Stimulated activated CD4-positive, alpha-beta T cell treated with anti-CD3 and anti-CD28 coated beads, Interleukin-1b, Interleukin-23, amount 100 ng/mL, for 1 hour (primary cell): ENCODE results near the gene ZNF407.
"Not testable (repeated sequence)": the region's sequence is repeated elsewhere in the genome, so short reads cannot be mapped to it uniquely, and the experiment has no call there.

Experiments used
- DNase-seq, 2 donors: peaks; one replicate each; pipeline ENCODE4 v3.0.0-alpha.2; 2020; ENCODE audit warnings: low read depth in 2 of 2

The ZNF407 gene

DNA sequence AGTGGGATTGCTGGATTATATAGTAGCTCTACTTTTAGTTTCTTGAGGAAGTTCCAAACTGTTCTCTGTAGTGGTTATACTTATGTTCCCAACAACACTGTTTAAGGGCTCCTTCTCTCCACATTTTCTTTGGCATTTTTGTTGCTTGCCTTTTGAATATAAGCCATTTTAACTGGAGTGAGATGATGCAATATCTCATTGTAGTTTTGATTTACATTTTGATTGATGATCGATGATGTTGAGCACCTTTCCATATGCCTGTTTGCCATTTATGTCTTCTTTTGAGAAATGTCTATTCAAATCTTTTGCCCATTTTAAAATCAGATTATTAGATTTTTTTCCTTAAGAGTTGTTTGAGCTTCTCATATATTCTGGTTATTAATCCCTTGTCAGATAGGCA is 368.0 kb downstream of the ZNF407 start:
- no peak for DNase-seq

DNA sequence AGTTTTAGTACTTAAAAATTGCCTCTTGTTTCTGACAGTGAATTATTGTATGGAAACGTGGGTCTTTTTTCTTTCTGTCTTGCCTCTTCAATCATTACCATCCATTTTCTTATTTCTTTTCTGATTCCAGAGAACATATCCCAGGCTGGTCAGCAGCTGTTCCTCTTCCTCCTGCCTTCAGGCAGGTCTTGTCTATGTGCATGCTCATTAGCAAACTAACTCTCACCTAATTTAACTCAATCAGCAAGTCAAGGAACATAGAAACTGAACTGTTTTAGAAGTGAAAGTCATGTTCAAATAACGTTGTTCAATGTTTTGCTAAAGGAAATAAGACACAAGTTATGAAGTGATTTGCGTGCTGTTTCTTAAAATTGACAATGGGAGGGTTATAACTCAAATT is 369.8 kb downstream of the ZNF407 start:
- DNase-seq: no peak

DNA sequence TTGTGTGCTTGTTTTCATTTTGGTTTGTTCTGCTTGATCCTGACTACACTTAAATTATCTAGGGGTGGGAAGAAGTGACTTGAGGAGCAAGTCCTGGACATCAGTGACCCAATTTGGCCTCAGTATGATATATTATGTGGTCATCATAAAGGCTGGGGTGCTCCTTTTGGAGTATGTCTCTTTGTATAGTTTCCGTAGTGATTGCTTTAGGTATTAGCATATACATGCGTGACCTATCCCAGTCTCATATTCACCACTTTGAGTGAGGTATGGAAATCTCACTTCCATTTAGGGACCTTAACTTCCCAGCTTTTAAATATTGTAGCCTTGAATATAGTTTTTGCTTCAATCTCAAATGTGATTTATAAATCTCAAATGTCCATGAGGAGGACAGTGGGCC is 370.3 kb downstream of the ZNF407 start:
- no peak for DNase-seq

GRCh38 chr18:74971358-74971757 is 373.7 kb downstream of the ZNF407 start:
- DNase-seq: not testable (repeated sequence)

GRCh38 chr18:74971776-74972175 is 374.1 kb downstream of the ZNF407 start:
- not testable (repeated sequence) for DNase-seq

- no peak for DNase-seq
Observed at GRCh38 chr18:74972354-74972753, 374.7 kb downstream of the ZNF407 start.

DNA sequence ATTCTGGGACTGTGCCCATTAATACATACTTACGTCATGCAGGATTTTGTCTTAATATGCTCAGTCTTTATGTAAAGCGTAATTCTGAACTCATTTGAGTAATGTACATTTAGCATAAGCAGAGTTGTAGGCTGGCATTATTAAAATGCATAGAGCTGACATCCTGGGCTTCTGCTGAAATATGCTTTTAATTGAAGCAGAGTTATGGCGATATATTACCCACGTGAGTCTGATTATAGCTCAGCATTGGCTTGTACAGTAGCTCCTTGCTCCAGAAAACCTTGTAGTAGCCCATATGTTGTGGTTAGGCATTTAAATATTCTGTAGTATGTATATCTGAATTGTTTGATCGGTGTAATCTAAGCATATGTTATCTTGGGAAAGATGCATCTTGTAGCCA is 377.3 kb downstream of the ZNF407 start:
- no peak for DNase-seq

- no peak for DNase-seq
Observed at GRCh38 chr18:74976331-74976909, 378.8 kb downstream of the ZNF407 start.

GRCh38 chr18:74977041-74977440 is 379.4 kb downstream of the ZNF407 start:
- DNase-seq: no peak

- no peak for DNase-seq
Observed at GRCh38 chr18:74980669-74981068, 383.0 kb downstream of the ZNF407 start.

GRCh38 chr18:74981476-74981875 is 383.8 kb downstream of the ZNF407 start:
- no peak for DNase-seq

GRCh38 chr18:74982946-74983635 is 385.4 kb downstream of the ZNF407 start:
- DNase-seq: no peak

DNA sequence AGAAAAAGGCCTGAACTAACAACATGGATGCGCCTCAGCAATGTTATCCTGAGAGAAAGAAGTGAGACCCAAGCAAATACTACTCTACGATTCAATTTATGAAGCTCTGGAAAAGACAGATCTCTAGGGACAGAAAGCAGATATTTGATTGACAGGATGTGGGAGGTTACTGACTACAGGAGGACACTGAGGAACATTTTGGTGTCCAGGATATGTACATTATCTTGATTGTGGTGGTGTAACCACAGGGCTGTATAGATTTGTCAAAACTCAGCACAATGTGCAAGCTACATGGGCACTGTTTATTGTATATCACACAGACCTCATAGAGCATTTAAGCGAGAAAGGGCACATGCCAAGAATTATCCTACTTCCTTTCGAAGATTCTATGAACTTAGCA is 391.5 kb downstream of the ZNF407 start:
- DNase-seq: no peak

GRCh38 chr18:74990563-74991081 is 393.0 kb downstream of the ZNF407 start:
- no peak for DNase-seq

DNA sequence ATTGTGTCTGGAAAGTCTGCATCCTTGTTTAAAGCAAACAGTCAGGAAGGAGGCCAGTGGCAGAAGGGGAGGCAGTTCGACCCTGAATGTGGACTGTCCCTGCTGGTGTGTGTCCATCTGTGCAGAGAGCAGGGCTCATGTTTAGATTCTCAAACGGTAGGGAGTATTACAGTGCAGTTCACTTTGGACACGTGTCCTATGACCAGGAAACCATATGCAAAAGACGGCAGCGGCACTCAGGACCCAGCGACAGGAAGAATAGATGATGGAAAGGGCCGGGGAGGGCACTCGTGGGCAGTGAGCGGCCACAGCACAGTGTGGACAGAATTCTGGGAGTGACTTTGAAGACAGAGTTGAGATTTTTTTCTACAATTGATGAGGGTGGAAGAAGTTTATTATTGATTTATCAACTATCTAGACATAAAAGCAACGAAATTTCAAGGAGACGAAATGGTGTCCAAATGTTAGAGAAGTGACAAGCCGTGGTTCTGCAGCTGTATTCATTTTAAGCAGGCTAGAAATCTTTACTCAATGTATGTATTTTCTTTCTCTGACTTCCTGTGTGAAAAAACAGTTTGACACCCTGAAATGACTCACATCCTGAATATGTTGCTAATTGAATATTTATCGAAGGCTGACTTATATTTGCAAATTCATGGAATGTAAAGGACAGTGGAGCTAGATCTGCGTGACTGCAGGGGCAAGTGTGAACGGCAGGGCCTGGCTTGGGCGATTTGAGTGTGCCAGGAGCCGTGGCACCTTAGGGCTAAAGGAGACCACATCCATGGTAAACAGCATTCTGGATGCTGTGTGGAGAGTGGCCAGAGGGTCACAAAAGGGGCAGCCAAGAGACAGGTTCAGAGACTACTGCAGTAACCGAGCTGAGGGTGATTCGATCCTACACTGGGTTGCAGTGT is 397.1 kb downstream of the ZNF407 start:
- no peak for DNase-seq

- DNase-seq: no peak
Observed at GRCh38 chr18:74995419-74995736, 397.7 kb downstream of the ZNF407 start.

- no peak for DNase-seq
Observed at GRCh38 chr18:74996055-74996454, 398.4 kb downstream of the ZNF407 start.

DNA sequence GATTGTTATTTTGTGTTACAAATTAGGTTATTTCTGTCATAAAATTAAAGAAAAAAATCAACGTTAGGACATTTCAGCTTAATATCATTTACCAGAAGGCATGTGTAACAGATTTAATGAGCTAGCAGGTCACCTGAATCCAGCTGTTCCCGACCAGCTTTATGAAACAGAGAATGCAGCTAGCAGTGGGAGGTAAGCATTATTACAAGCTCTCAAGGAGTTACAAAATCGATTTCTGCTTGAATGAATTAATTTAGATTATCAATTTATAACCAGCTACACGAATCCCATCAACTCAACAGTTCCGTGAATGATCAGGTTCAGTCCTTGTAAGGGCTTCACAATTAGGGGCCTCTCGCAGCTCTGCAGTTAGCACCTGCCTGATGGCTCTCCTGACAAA is 399.3 kb downstream of the ZNF407 start:
- DNase-seq: no peak

- DNase-seq: no peak
Observed at GRCh38 chr18:75000920-75001319, 403.2 kb downstream of the ZNF407 start.

GRCh38 chr18:75003039-75003438 is 405.4 kb downstream of the ZNF407 start:
- no peak for DNase-seq

DNA sequence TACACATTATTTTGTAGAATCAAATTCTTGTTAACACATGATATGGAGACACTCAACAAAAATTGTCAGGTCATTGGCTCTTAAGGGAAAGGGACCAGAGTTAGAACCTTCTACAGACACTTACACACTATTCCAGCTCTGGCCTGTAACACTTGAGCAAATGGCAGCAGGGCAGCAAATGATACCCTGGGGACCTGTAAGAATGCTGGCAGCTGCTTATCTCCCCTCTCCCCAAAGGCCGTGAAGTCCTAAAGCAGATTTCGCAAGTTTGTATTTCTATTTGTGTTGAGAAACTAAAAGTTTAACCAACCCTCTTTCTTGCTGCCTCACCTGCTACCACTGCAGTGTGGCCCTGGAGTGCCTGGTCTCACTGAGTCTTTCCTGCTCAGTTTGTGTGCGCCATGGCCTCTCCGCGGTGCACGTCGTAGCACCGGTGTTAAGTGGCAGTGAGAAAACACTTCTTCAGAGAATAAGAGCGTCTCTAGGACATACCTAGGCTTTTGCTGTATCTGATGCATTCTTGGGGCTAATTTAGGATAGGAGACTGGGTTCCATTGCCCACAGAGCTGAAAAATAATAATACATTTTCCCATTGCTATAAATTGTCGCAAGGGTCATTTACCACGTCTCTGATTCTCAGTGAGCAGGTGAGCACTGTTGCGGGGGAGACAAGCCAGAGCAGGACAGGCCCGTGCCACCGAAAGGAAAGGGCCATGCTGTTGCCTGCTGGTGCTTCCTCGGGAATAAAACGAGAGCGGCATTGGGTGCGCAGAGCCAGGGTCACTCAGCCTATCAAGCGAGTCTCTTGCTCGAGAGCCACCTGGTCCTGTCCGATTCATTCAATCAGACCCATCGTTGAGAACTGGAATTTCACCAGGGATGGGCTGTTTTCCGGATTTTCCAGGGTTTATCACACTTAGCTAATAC is 406.4 kb downstream of the ZNF407 start:
- no peak for DNase-seq

DNA sequence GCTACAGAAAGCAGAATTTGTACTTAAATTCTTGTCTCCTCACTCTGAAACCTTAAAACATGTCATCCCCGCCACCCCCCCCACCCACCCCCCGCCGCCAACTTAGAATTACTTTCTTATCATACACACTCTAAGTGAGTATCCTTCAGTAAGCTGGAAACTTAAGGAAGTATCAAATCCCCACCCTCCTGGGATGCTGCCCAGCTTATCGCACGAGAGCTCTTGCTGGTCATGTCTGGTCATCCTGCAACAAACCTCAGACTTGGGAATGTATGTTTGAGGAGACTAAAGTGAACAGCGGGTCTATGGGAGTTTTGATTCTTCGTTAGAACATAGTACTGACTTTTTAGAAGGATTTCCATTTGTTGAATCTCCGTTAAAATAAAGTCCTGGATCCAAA is 408.0 kb downstream of the ZNF407 start:
- DNase-seq: no peak
